Lung (tissue), 12 donors: ENCODE measurements around the gene CST11. TPM values are rescaled to one million over a fixed set of nuclear protein-coding genes. Genes with fewer than 3 reads are reported as not detected.

Source experiments
- ATAC-seq: fragments of 200-7000 bp; cut with Tn5 transposase; one replicate; pipeline ENCODE4 v1.9.1; 2020; ENCODE audit warnings: moderate number of reproducible peaks; ENCODE audit not compliant: insufficient read depth, low FRiP score
- DNase-seq, 3 donors: peaks; one replicate each; pipeline ENCODE4 v3.0.0-alpha.2; 2013 to 2017
- H3K27ac ChIP-seq, 2 donors: one replicate each; pipeline ENCODE4 v1.5.1; 2013; ENCODE audit warnings: mild to moderate bottlenecking in 2 of 2, moderate library complexity in 2 of 2, control low read depth in 1 of 2, inconsistent platforms in 1 of 2, low read depth in 1 of 2, low read length in 1 of 2
- H3K27me3 ChIP-seq, 3 donors: one replicate each; pipeline ENCODE4 v1.5.1; 2013; ENCODE audit warnings: low read length in 2 of 3; ENCODE audit not compliant: control insufficient read depth in 3 of 3, insufficient read depth in 3 of 3
- H3K36me3 ChIP-seq, 4 donors: one replicate each; pipeline ENCODE4 v1.5.1; 2013; ENCODE audit warnings: low read length in 4 of 4, mild to moderate bottlenecking in 1 of 4, moderate library complexity in 1 of 4; ENCODE audit not compliant: control insufficient read depth in 4 of 4, insufficient read depth in 4 of 4
- H3K4me1 ChIP-seq, 5 donors: one replicate each; pipeline ENCODE4 v1.5.1; 2013; ENCODE audit warnings: low read length in 5 of 5, mild to moderate bottlenecking in 2 of 5, moderate library complexity in 1 of 5; ENCODE audit not compliant: control insufficient read depth in 5 of 5, insufficient read depth in 5 of 5
- H3K4me3 ChIP-seq: one replicate; pipeline ENCODE4 v1.5.1; 2013; ENCODE audit warnings: mild to moderate bottlenecking, control low read depth, moderate library complexity
- H3K9ac ChIP-seq, 2 donors: one replicate each; pipeline ENCODE4 v1.5.1; 2013; ENCODE audit warnings: low read length in 2 of 2, control low read depth in 1 of 2; ENCODE audit not compliant: insufficient read depth in 1 of 2
- H3K9me3 ChIP-seq, 4 donors: one replicate each; pipeline ENCODE4 v1.5.1; 2013; ENCODE audit warnings: low read length in 3 of 4, mild to moderate bottlenecking in 1 of 4, moderate library complexity in 1 of 4; ENCODE audit not compliant: control insufficient read depth in 4 of 4, insufficient read depth in 3 of 4
- WGBS, 2 donors: extraction: QIAGEN DNeasy Blood & Tissue Kit; methylation state at CpG; one replicate each; pipeline ENCODE4 v1.1.7; 2013; 5-methylcytosine and 5-hydroxymethylcytosine counted together
- polyA plus RNA-seq, 2 donors: library from polyadenylated mRNA; stranded (reverse); fragments of 200-250 nt; gene quantifications; one replicate each; pipeline ENCODE4 v1.2.1, GENCODE V29; 2013
- total RNA-seq, 2 donors: library from RNA; depleted of rRNA in 1 of 2; stranded (reverse); fragments of >200 nt in 1 of 2; gene quantifications; one replicate each; pipeline ENCODE4 v1.2.1, GENCODE V29; 2014 to 2021
- TF ChIP-seq, protein P1 (sequence below): IDR thresholded peaks from 2 replicates; pipeline ENCODE4 v1.5.1; 2012; ENCODE audit warnings: mild to moderate bottlenecking; ENCODE audit errors: control extremely low read depth, extremely low read depth
- donor health status: control.
- donor health status: control.
- donor health status: Bipolar disorder and iron deficiency.
- donor health status: healthy.
- donor health status: DM: yes; HTN: yes; CAD: no.

Gene CST11
- total and polyA plus RNA-seq, 4 donors = not detected

DNA sequence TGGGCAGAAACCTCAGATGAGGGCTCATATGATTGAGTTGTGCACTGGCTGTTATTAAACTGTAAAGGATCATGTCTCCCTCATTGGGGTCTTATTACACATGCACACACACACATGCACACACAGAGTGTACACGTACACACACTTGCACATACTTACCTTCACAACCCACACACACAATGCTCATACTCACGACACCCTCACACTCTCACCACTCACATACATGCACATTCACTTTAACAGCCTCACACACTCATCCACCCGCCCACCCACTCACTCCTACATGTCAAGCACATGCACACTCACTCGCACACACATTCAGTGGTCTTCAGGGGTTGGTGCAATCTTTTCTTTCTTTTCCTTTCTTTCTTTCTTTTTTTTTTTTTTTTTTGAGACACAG, 7.8 kb downstream of the CST11 start:
- H3K27me3 ChIP-seq = peaks cover 0 to 2% (median 0%) of the 10 kb centered on the region in 3 donors
- no peaks in the 10 kb centered on the region for H3K36me3 ChIP-seq
- H3K9ac ChIP-seq = no peak overlapping the region
- H3K4me3 ChIP-seq = no peak overlapping the region
- DNase-seq = no peak
- no peak for ATAC-seq
- no peak overlapping the region for H3K27ac ChIP-seq
- 91 to 92% methylated on average over 4 of the region's 4 CpGs for WGBS, 2 donors
- TF ChIP-seq, protein P1, sequence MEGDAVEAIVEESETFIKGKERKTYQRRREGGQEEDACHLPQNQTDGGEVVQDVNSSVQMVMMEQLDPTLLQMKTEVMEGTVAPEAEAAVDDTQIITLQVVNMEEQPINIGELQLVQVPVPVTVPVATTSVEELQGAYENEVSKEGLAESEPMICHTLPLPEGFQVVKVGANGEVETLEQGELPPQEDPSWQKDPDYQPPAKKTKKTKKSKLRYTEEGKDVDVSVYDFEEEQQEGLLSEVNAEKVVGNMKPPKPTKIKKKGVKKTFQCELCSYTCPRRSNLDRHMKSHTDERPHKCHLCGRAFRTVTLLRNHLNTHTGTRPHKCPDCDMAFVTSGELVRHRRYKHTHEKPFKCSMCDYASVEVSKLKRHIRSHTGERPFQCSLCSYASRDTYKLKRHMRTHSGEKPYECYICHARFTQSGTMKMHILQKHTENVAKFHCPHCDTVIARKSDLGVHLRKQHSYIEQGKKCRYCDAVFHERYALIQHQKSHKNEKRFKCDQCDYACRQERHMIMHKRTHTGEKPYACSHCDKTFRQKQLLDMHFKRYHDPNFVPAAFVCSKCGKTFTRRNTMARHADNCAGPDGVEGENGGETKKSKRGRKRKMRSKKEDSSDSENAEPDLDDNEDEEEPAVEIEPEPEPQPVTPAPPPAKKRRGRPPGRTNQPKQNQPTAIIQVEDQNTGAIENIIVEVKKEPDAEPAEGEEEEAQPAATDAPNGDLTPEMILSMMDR = no peak
- no peaks in the 10 kb centered on the region for H3K4me1 ChIP-seq
- no peaks in the 10 kb centered on the region for H3K9me3 ChIP-seq

DNA sequence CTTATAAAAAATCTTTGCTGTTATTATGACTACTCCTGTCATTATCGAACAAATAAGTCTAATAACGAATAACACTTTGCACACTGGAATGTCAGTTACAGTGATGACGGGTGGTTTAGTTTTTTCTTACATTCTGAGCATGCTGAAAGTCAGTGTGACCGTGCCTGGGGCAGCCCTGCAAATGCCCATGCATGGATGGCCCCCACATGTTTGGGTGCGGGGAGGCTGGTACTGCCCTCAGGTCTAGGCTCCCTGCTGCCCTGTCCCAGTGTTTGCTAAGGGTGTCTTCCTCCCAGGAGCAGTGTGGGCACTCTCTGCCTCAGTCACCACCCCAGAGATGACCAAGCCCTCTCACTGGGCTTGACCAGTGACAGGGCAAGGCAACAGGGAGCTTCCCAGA, 10.2 kb downstream of the CST11 start:
- Histone ChIP-seq H3K27me3 (peaks cover 0 to 2% (median 0%) of the 10 kb centered on the region in 3 donors), H3K27ac (no peak overlapping the region), H3K36me3 (no peaks in the 10 kb centered on the region), H3K9ac (no peak overlapping the region), H3K4me1 (no peaks in the 10 kb centered on the region), H3K9me3 (no peaks in the 10 kb centered on the region), H3K4me3 (no peak overlapping the region)
- DNase-seq (no peak), ATAC-seq (no peak)
- 88 to 89% methylated on average over 5 of the region's 5 CpGs for WGBS, 2 donors
- TF ChIP-seq, protein P1 = no peak

DNA sequence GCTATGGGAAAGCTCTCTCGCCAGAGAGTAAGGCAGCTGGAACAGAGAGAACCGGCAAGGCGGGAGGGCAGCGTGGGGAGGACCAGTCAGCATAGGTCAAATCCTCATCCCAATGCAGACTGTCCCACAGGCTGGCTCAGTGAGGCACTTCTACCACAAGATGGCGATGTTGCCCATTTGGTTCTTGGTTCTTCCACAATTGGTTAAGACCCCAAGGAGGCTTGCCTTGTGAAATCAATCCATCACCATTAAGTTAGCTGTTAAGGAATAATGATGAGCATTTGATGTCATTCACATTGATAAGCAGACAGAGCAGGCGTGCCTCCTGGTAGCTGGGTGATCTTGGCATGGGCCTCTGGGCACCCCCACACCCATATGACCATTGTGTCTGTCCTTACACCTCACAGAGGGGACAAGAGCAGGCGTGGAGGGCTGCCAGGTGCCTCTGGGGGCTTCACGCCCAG, 10.8 kb downstream of the CST11 start:
- TF ChIP-seq, protein P1 = peak; percentile 55
- Histone ChIP-seq H3K27me3 (peaks cover 0 to 2% (median 0%) of the 10 kb centered on the region in 3 donors), H3K27ac (no peak overlapping the region), H3K36me3 (no peaks in the 10 kb centered on the region), H3K9ac (no peak overlapping the region), H3K4me1 (peaks cover 0 to under 1% (median 0%) of the 10 kb centered on the region in 5 donors), H3K9me3 (no peaks in the 10 kb centered on the region), H3K4me3 (no peak overlapping the region)
- DNase-seq = peak; percentile 67 to 81 (median 78)
- 23 to 24% methylated on average over 8 of the region's 8 CpGs for WGBS, 2 donors
- peak; percentile 66 for ATAC-seq

DNA sequence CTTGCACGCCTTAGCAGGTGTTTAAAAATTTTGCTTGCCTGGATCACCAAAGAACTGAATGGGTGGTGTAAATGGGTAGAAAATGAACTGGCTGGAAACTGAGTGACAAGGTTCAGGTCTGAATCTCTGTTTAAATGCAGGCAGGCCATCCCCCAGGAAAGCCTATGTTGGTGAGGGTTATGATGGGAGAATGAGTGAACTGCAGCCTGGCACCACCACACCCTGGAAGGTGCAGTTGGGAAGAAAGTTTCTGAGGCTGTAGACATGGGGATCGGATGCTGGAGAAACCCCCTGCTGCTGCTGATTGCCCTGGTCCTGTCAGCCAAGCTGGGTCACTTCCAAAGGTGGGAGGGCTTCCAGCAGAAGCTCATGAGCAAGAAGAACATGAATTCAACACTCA, 12.7 kb downstream of the CST11 start:
- H3K9me3 ChIP-seq = peaks cover 0 to 2% (median 0%) of the 10 kb centered on the region in 4 donors
- no peak for ATAC-seq
- H3K4me3 ChIP-seq = no peak overlapping the region
- TF ChIP-seq, protein P1 = no peak
- H3K36me3 ChIP-seq = no peaks in the 10 kb centered on the region
- H3K9ac ChIP-seq = no peak overlapping the region
- no peak overlapping the region for H3K27ac ChIP-seq
- no peak for DNase-seq
- peaks cover 0 to 12% (median 2%) of the 10 kb centered on the region in 5 donors for H3K4me1 ChIP-seq
- peaks cover 0 to 2% (median 0%) of the 10 kb centered on the region in 3 donors for H3K27me3 ChIP-seq
- 86 to 87% methylated on average over 2 of the region's 2 CpGs for WGBS, 2 donors
